HepG2 (cell line): ENCODE measurements around the gene NDUFAF3. TPM values are rescaled to one million over a fixed set of nuclear protein-coding genes. Genes with fewer than 3 reads are reported as not detected.

Experiments
- ATAC-seq: fragments of 200-7000 bp; cut with Tn5 transposase; 3 replicates; pipeline ENCODE4 v1.9.1; 2020; ENCODE audit warnings: mild to moderate bottlenecking, moderate library complexity
- BruUV-seq: library from RNA; stranded (reverse); fragments of 400-500 nt; replicated peaks from 2 replicates; lab custom pipeline; 2021; lab: Mats Ljungman, UMichigan
- CTCF ChIA-PET: fragments of 300-600 bp; formaldehyde crosslinking; extraction: SDS; loops from one replicate; lab custom pipeline; 2021; ENCODE audit warnings: low total read pairs, inconsistent platforms, low intra/inter-chr PET ratio; lab: Yijun Ruan, JAX
- POLR2A ChIA-PET: fragments of 350-600 bp; sonication (Branson Sonifier 250); formaldehyde crosslinking; loops from one replicate; lab custom pipeline; 2020; ENCODE audit warnings: antibody characterized with exemption, inconsistent platforms; lab: Yijun Ruan, JAX
- DNase-seq: peaks from one replicate; pipeline ENCODE4 v3.0.0-alpha.2; 2015; ENCODE audit warnings: low spot score
- FAIRE-seq: peaks from 3 replicates; lab custom pipeline; 2011; peaks lifted over from hg19 to GRCh38; lab: Jason Lieb, UNC
- H2AFZ ChIP-seq: one replicate; pipeline ENCODE4 v1.6.1; 2011; ENCODE audit warnings: low read length, inconsistent platforms
- H3K27ac ChIP-seq: fragments of 300-600 bp; 3 replicates; pipeline ENCODE4 v1.8.0; 2011; ENCODE audit warnings: mixed run types, mild to moderate bottlenecking, mixed read lengths, low read length, inconsistent platforms; ENCODE audit not compliant: insufficient read depth; ENCODE audit errors: extremely low read length
- H3K27me3 ChIP-seq, 2 experiments: fragments of 200-600 bp in 1 of 2; 2 replicates in 1 of 2; 3 replicates in 1 of 2; pipeline versions ENCODE4 v1.6.0 to v1.8.0; 2011; ENCODE audit warnings: low read length in 2 of 2, mild to moderate bottlenecking in 2 of 2, moderate library complexity in 2 of 2, inconsistent platforms in 1 of 2; ENCODE audit not compliant: insufficient read depth in 2 of 2, control insufficient read depth in 1 of 2
- H3K36me3 ChIP-seq, 2 experiments: fragments of 200-600 bp in 1 of 2; replicated peaks in 1 of 2; 2 replicates in 1 of 2; 3 replicates in 1 of 2; pipeline versions ENCODE4 v1.5.1 to v1.8.0; 2011; ENCODE audit warnings: low read length in 2 of 2, inconsistent platforms in 1 of 2; ENCODE audit not compliant: insufficient read depth in 2 of 2, control insufficient read depth in 1 of 2
- H3K4me1 ChIP-seq: 2 replicates; pipeline ENCODE4 v1.5.1; 2012; ENCODE audit warnings: low read length, inconsistent platforms; ENCODE audit not compliant: insufficient read depth
- H3K4me2 ChIP-seq: 2 replicates; pipeline ENCODE4 v1.6.0; 2011; ENCODE audit warnings: low read depth, low read length, inconsistent platforms
- H3K4me3 ChIP-seq, 3 experiments: fragments of 200-600 bp in 1 of 3; sonication (generic), shearing (Covaris generic) in 1 of 3; replicated peaks in 1 of 3; 2 replicates each; pipeline ENCODE4 v1.5.1; 2011 to 2016; ENCODE audit warnings: low read length in 3 of 3, inconsistent platforms in 2 of 3, low read depth in 2 of 3, mild to moderate bottlenecking in 2 of 3, control low read depth in 1 of 3, mixed read lengths in 1 of 3; ENCODE audit not compliant: insufficient read depth in 1 of 3
- H3K79me2 ChIP-seq: one replicate; pipeline ENCODE4 v1.6.1; 2011; ENCODE audit warnings: low read length, inconsistent platforms; ENCODE audit not compliant: insufficient read depth
- H3K9ac ChIP-seq: 2 replicates; pipeline ENCODE4 v1.6.0; 2011; ENCODE audit warnings: mild to moderate bottlenecking, low read depth, low read length, inconsistent platforms; ENCODE audit not compliant: insufficient read depth
- H3K9me3 ChIP-seq: 2 replicates; pipeline ENCODE4 v1.5.1; 2012; ENCODE audit warnings: mild to moderate bottlenecking, low read length
- H4K20me1 ChIP-seq: 2 replicates; pipeline ENCODE4 v1.6.0; 2011; ENCODE audit warnings: inconsistent platforms, mild to moderate bottlenecking, low read length, moderate library complexity; ENCODE audit not compliant: insufficient read depth
- AKNA ChIP-seq: sonication (generic); formaldehyde crosslinking; IDR thresholded peaks from 2 replicates; pipeline ENCODE4 v1.4.0; 2020; ENCODE audit warnings: missing genetic modification reagents, borderline replicate concordance
- ATF5 ChIP-seq: sonication (generic); formaldehyde crosslinking; IDR thresholded peaks from 2 replicates; pipeline ENCODE4 v1.4.0; 2020; ENCODE audit warnings: mild to moderate bottlenecking, low read depth, missing genetic modification reagents
- CBX1 ChIP-seq: IDR thresholded peaks from one replicate; pipeline ENCODE4 v1.6.1; 2016; ENCODE audit warnings: antibody characterized with exemption, low read depth
- CENPBD1 ChIP-seq: sonication (generic); formaldehyde crosslinking; IDR thresholded peaks from 2 replicates; pipeline ENCODE4 v1.8.0; 2022; ENCODE audit warnings: missing genetic modification reagents, low read depth, mild to moderate bottlenecking, borderline replicate concordance
- CHD2 ChIP-seq: IDR thresholded peaks from 2 replicates; pipeline ENCODE4 v1.6.1; 2011; ENCODE audit warnings: low read depth, low read length, improper control_type of control experiment
- FOXM1 ChIP-seq: sonication (generic); formaldehyde crosslinking; IDR thresholded peaks from 2 replicates; pipeline ENCODE4 v1.5.0; 2020; ENCODE audit warnings: missing genetic modification reagents
- HMGXB4 ChIP-seq, 2 experiments: sonication (generic) in 1 of 2; formaldehyde crosslinking in 1 of 2; IDR thresholded peaks; 2 replicates each; pipeline versions ENCODE4 v1.4.0 to v1.6.1; 2018 to 2020; ENCODE audit warnings: missing genetic modification reagents in 2 of 2, borderline replicate concordance in 1 of 2, low read depth in 1 of 2, mild to moderate bottlenecking in 1 of 2, missing biosample characterization in 1 of 2
- MBD4 ChIP-seq: IDR thresholded peaks from 2 replicates; pipeline ENCODE4 v1.6.1; 2012; ENCODE audit warnings: low read length, inconsistent platforms, borderline replicate concordance
- NCOA1 ChIP-seq: sonication (generic); formaldehyde crosslinking; IDR thresholded peaks from 2 replicates; pipeline ENCODE4 v1.9.0; 2021; ENCODE audit warnings: missing genetic modification reagents
- RFX3 ChIP-seq: IDR thresholded peaks from 2 replicates; pipeline ENCODE4 v1.6.1; 2016; ENCODE audit warnings: missing biosample characterization, missing genetic modification reagents
- ZNF281 ChIP-seq: sonication (generic); formaldehyde crosslinking; IDR thresholded peaks from 2 replicates; pipeline ENCODE4 v1.4.0; 2020; ENCODE audit warnings: missing genetic modification reagents, borderline replicate concordance
- ZNF709 ChIP-seq: sonication (generic); formaldehyde crosslinking; IDR thresholded peaks from 2 replicates; pipeline ENCODE4 v1.5.0; 2020; ENCODE audit warnings: mild to moderate bottlenecking, missing genetic modification reagents
- WGBS: methylation state at CpG from one replicate; pipeline ENCODE4 v1.1.6; 2017; ENCODE audit warnings: low lambda C conversion rate; 5-methylcytosine and 5-hydroxymethylcytosine counted together
- in situ Hi-C: cut with HindIII; loops from 2 replicates; pipeline ENCODE4 v1.10.0; 2017; ENCODE audit warnings: low pct_unique_long_range_greater_than_20kb; ENCODE audit not compliant: extremely low pct_ligation_motif_present
- intact Hi-C: fragments of 100-400 bp; cut with micrococcal nuclease; formaldehyde crosslinking; loops from one replicate; pipeline ENCODE4 v1.10.0; 2022; ENCODE audit not compliant: unreplicated experiment
- polyA plus RNA-seq, 8 experiments: library from polyadenylated mRNA; depleted of rRNA in 3 of 8; stranded (reverse) in 7 of 8; unstranded in 1 of 8; fragments of >200 nt; fragmentation: Illumina TruSeq in 4 of 8; extraction: Trizol in 4 of 8; gene quantifications; 2 replicates each; pipeline versions ENCODE4 v1.2.1 to v1.2.3, GENCODE V29; 2011 to 2016; ENCODE audit warnings: low read depth in 4 of 8, missing spikeins in 1 of 8, mixed read lengths in 1 of 8; ENCODE audit not compliant: insufficient read depth in 1 of 8
- total RNA-seq, 5 experiments: library from RNA; depleted of rRNA; stranded (reverse); fragments of >200 nt; fragmentation: Illumina TruSeq; extraction: Trizol; gene quantifications; 2 replicates each; pipeline ENCODE4 v1.2.3, GENCODE V29; 2016; ENCODE audit warnings: low read depth in 1 of 5

NDUFAF3 gene
- total and polyA plus RNA-seq, 2 of the 13 experiments (the other 11 are each of a cell fraction or from before 2014, with no cell fraction given), result 39.0 to 50.0 TPM

- no peak for TF ChIP-seq AKNA
- no peak for TF ChIP-seq FOXM1 (CRISPR knock-in tag)
- TF ChIP-seq ZNF281 (CRISPR knock-in tag), result no peak
These were observed 28.1 kb upstream of the NDUFAF3 start (continued) for GRCh38 chr3:48993834-48994233.

GRCh38 chr3:48996640-48997039 lies 25.3 kb upstream of the NDUFAF3 start:
- no peak for ATAC-seq
- in situ Hi-C loops, result no loop called here
- no peak overlapping the region for H2AFZ ChIP-seq
- no peaks in the 10 kb centered on the region for H3K27me3 ChIP-seq
- H3K36me3 ChIP-seq, result no peaks in the 10 kb centered on the region
- DNase-seq, result no peak
- no peak overlapping the region for H3K27ac ChIP-seq
- no peaks in the 10 kb centered on the region for H3K79me2 ChIP-seq
- H3K9ac ChIP-seq, result no peak overlapping the region
- 74% methylated on average over 8 of the region's 8 CpGs for WGBS
- no peaks in the 10 kb centered on the region for H3K9me3 ChIP-seq
- CTCF ChIA-PET, result interaction anchor here (1.0 kb wide), 1 partner anchor 17 kb away, joined by 3 read pairs; no protein-coding TSS in a partner anchor
- H3K4me2 ChIP-seq, result no peak overlapping the region
- POLR2A ChIA-PET, result interaction anchor here (0.9 to 2.9 kb wide), 4 partner anchors 10 to 136 kb away, joined by 3 to 26 read pairs (median 6); partner anchors contain the start of genes IMPDH2, LAMB2, NDUFAF3 and WDR6
- H3K4me3 ChIP-seq, result no peak overlapping the region
- intact Hi-C loops, result no loop called here
- no peak for FAIRE-seq
- H3K4me1 ChIP-seq, result peaks cover 47% of the 10 kb centered on the region
- H4K20me1 ChIP-seq, result no peaks in the 10 kb centered on the region
- BruUV-seq, result no TSS peak
- TF ChIP-seq CHD2, result no peak
- no peak for TF ChIP-seq RFX3 (CRISPR knock-in tag)
- TF ChIP-seq HMGXB4 (CRISPR knock-in tag; IDR thresholded peaks at IDR 0.05; ENCODE audit: borderline replicate concordance in 1 of 2, low read depth in 1 of 2), result no peak
- TF ChIP-seq NCOA1 (CRISPR knock-in tag), result no peak
- TF ChIP-seq CBX1, result no peak
- no peak for TF ChIP-seq MBD4
- no peak for TF ChIP-seq ATF5
- TF ChIP-seq CENPBD1 (CRISPR knock-in tag), result no peak
- no peak for TF ChIP-seq ZNF709
